Measurements from ENCODE around the gene SNCG. TPM values are rescaled to one million over a fixed set of nuclear protein-coding genes. Genes with fewer than 3 reads are reported as not detected.

Gene SNCG
- polyA plus RNA-seq, 1 donor from 2014 or later = 6.1 TPM

DNA sequence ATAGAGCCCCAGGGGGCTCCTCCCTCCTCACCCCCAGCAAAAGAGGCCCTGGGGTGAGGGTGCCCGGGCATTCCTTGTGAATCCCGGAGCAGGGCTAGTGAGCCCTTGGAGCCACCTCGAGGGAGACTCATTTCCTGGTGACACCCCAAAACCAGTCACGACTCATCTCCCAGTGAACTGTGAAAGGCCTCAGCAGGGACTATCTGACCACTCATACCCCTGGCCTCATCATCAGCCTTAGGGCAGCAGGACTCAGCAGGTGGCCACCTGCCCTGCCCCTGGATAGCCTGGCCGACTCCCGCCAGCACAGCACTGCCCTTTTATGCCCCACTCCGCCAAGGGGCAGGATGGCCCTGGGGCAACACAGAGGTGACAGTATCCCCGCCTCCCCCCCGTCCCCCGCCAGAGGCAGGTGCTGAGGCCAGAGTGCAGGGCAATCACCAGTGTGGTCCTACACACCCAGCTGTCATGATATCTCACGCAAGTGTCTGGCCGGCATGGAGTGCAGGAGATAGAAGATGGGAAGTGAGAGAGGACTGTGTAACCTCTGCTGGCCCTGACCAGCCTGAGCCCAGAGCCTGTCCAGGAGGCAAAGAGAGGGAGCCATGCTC lies 3.2 kb downstream of the SNCG start:
- H3K27ac ChIP-seq (ENCODE audit: low read length) = no peak overlapping the region
- H3K9me2 ChIP-seq (ENCODE audit: insufficient read depth, low read length) = no peaks in the 10 kb centered on the region
- no peak overlapping the region for H3K9ac ChIP-seq (ENCODE audit: low read length)
- no peak overlapping the region for H2AFZ ChIP-seq (ENCODE audit: low read depth, low read length)
- no peaks in the 10 kb centered on the region for H3K27me3 ChIP-seq (ENCODE audit: insufficient read depth, low read depth, low read length)
- no peaks in the 10 kb centered on the region for H3F3A ChIP-seq (ENCODE audit: insufficient read depth, low read length, poor library complexity, severe bottlenecking)
- no peaks in the 10 kb centered on the region for H3K9me3 ChIP-seq (ENCODE audit: low read length)
- no peak overlapping the region for H3K4me2 ChIP-seq (ENCODE audit: low read length)
- no peak for TF ChIP-seq MXI1 (conservative IDR thresholded peaks at IDR 0.05; ENCODE audit: poor library complexity, severe bottlenecking)
- TF ChIP-seq SMC3 (conservative IDR thresholded peaks at IDR 0.05; ENCODE audit: poor library complexity) = no peak
- TF ChIP-seq TAF1 (IDR thresholded peaks at IDR 0.05; ENCODE audit: low read depth) = no peak
- TF ChIP-seq EP300 (conservative IDR thresholded peaks at IDR 0.05; ENCODE audit: poor library complexity, severe bottlenecking) = no peak
- no peak for TF ChIP-seq EZH2 (IDR thresholded peaks at IDR 0.05; ENCODE audit: borderline replicate concordance, insufficient read depth, low read length, poor library complexity, severe bottlenecking)
- no peaks in the 10 kb centered on the region for H3K36me3 ChIP-seq (ENCODE audit: insufficient read depth, low read length)
- no peak overlapping the region for H3K4me3 ChIP-seq (ENCODE audit: low read length)
- H3K79me2 ChIP-seq (replicated peaks; ENCODE audit: insufficient read depth, low read length) = no peaks in the 10 kb centered on the region
- no peaks in the 10 kb centered on the region for H4K20me1 ChIP-seq (ENCODE audit: insufficient read depth)

DNA sequence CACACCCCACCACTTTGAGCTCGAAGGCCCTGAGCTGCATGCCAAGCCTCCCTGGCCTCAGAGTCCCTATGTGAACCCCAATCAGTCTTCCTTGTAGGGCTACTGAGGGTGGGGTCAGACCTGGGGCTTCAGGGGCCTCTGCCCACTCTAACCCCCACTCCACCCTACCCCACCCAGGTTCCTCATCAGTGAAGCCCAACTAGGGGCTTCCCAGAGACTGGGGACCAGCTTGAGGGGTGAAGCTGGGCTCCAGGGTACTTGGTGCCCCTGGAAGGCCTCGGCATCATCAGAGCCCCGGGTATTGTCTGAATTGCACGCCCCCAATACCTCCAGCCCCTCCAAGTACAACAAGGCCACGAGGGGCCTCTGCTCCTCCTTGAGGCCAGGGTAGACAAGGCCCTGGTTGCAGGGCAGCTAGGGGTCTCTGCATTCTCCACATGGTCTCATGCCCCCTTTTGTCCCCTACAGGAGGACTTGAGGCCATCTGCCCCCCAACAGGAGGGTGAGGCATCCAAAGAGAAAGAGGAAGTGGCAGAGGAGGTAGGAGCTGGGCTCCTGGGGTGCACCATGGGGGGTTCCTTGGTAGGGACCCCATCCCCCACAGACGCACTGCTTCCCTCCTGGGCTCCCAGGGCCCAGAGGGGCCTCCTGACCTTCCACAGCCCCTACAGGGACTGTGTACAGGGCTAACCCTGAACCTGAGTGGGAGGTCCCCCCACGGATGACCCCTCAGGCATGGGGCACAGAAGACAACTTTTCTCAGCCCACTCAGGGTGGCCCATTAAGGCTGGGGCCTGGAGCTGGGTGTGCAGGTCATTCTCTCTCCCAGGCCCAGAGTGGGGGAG lies 4.0 kb downstream of the SNCG start:
- H3K79me2 ChIP-seq (replicated peaks; ENCODE audit: insufficient read depth, low read length) = no peaks in the 10 kb centered on the region
- no peak overlapping the region for H3K27ac ChIP-seq (ENCODE audit: low read length)
- no peak overlapping the region for H3K9ac ChIP-seq (ENCODE audit: low read length)
- no peaks in the 10 kb centered on the region for H3K27me3 ChIP-seq (ENCODE audit: insufficient read depth, low read depth, low read length)
- no peak overlapping the region for H3K4me3 ChIP-seq (ENCODE audit: low read length)
- H3K4me2 ChIP-seq (ENCODE audit: low read length) = no peak overlapping the region
- no peak for TF ChIP-seq RAD21 (conservative IDR thresholded peaks at IDR 0.05)
- no peak overlapping the region for H2AFZ ChIP-seq (ENCODE audit: low read depth, low read length)
- no peaks in the 10 kb centered on the region for H3K9me2 ChIP-seq (ENCODE audit: insufficient read depth, low read length)
- no peaks in the 10 kb centered on the region for H3K9me3 ChIP-seq (ENCODE audit: low read length)
- no peaks in the 10 kb centered on the region for H3F3A ChIP-seq (ENCODE audit: insufficient read depth, low read length, poor library complexity, severe bottlenecking)
- no peaks in the 10 kb centered on the region for H3K36me3 ChIP-seq (ENCODE audit: insufficient read depth, low read length)
- H4K20me1 ChIP-seq (ENCODE audit: insufficient read depth) = no peaks in the 10 kb centered on the region

DNA sequence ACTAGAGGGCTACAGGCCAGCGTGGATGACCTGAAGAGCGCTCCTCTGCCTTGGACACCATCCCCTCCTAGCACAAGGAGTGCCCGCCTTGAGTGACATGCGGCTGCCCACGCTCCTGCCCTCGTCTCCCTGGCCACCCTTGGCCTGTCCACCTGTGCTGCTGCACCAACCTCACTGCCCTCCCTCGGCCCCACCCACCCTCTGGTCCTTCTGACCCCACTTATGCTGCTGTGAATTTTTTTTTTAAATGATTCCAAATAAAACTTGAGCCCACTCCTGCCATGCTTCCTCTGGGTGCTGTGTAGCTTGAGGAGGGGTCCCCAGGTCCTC lies 4.5 kb downstream of the SNCG start:
- no peak overlapping the region for H2AFZ ChIP-seq (ENCODE audit: low read depth, low read length)
- no peaks in the 10 kb centered on the region for H3K36me3 ChIP-seq (ENCODE audit: insufficient read depth, low read length)
- no peak overlapping the region for H3K27ac ChIP-seq (ENCODE audit: low read length)
- no peak overlapping the region for H3K4me3 ChIP-seq (ENCODE audit: low read length)
- no peaks in the 10 kb centered on the region for H3K9me3 ChIP-seq (ENCODE audit: low read length)
- H3K79me2 ChIP-seq (replicated peaks; ENCODE audit: insufficient read depth, low read length) = no peaks in the 10 kb centered on the region
- no peaks in the 10 kb centered on the region for H3F3A ChIP-seq (ENCODE audit: insufficient read depth, low read length, poor library complexity, severe bottlenecking)
- H4K20me1 ChIP-seq (ENCODE audit: insufficient read depth) = no peaks in the 10 kb centered on the region
- no peak overlapping the region for H3K4me2 ChIP-seq (ENCODE audit: low read length)
- H3K9me2 ChIP-seq (ENCODE audit: insufficient read depth, low read length) = no peaks in the 10 kb centered on the region
- TF ChIP-seq, protein P1, sequence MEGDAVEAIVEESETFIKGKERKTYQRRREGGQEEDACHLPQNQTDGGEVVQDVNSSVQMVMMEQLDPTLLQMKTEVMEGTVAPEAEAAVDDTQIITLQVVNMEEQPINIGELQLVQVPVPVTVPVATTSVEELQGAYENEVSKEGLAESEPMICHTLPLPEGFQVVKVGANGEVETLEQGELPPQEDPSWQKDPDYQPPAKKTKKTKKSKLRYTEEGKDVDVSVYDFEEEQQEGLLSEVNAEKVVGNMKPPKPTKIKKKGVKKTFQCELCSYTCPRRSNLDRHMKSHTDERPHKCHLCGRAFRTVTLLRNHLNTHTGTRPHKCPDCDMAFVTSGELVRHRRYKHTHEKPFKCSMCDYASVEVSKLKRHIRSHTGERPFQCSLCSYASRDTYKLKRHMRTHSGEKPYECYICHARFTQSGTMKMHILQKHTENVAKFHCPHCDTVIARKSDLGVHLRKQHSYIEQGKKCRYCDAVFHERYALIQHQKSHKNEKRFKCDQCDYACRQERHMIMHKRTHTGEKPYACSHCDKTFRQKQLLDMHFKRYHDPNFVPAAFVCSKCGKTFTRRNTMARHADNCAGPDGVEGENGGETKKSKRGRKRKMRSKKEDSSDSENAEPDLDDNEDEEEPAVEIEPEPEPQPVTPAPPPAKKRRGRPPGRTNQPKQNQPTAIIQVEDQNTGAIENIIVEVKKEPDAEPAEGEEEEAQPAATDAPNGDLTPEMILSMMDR (IDR thresholded peaks at IDR 0.05; ENCODE audit: poor library complexity, severe bottlenecking) = no peak
- TF ChIP-seq TAF1 (IDR thresholded peaks at IDR 0.05; ENCODE audit: low read depth) (no peak), SMC3 (conservative IDR thresholded peaks at IDR 0.05; ENCODE audit: poor library complexity) (no peak)
- TF ChIP-seq, protein P2, sequence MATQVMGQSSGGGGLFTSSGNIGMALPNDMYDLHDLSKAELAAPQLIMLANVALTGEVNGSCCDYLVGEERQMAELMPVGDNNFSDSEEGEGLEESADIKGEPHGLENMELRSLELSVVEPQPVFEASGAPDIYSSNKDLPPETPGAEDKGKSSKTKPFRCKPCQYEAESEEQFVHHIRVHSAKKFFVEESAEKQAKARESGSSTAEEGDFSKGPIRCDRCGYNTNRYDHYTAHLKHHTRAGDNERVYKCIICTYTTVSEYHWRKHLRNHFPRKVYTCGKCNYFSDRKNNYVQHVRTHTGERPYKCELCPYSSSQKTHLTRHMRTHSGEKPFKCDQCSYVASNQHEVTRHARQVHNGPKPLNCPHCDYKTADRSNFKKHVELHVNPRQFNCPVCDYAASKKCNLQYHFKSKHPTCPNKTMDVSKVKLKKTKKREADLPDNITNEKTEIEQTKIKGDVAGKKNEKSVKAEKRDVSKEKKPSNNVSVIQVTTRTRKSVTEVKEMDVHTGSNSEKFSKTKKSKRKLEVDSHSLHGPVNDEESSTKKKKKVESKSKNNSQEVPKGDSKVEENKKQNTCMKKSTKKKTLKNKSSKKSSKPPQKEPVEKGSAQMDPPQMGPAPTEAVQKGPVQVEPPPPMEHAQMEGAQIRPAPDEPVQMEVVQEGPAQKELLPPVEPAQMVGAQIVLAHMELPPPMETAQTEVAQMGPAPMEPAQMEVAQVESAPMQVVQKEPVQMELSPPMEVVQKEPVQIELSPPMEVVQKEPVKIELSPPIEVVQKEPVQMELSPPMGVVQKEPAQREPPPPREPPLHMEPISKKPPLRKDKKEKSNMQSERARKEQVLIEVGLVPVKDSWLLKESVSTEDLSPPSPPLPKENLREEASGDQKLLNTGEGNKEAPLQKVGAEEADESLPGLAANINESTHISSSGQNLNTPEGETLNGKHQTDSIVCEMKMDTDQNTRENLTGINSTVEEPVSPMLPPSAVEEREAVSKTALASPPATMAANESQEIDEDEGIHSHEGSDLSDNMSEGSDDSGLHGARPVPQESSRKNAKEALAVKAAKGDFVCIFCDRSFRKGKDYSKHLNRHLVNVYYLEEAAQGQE (IDR thresholded peaks at IDR 0.05; ENCODE audit: borderline replicate concordance) = no peak
- H3K27me3 ChIP-seq (ENCODE audit: insufficient read depth, low read depth, low read length) = no peaks in the 10 kb centered on the region
- H3K9ac ChIP-seq (ENCODE audit: low read length) = no peak overlapping the region
